GM18861 (cell line): Measurements from ENCODE around the gene GGCT.

Experiments used
- ATAC-seq: cut with Tn5 transposase; IDR thresholded peaks from one replicate; pipeline ENCODE4 v1.9.1; 2021; ENCODE audit not compliant: unreplicated experiment

GGCT gene

DNA sequence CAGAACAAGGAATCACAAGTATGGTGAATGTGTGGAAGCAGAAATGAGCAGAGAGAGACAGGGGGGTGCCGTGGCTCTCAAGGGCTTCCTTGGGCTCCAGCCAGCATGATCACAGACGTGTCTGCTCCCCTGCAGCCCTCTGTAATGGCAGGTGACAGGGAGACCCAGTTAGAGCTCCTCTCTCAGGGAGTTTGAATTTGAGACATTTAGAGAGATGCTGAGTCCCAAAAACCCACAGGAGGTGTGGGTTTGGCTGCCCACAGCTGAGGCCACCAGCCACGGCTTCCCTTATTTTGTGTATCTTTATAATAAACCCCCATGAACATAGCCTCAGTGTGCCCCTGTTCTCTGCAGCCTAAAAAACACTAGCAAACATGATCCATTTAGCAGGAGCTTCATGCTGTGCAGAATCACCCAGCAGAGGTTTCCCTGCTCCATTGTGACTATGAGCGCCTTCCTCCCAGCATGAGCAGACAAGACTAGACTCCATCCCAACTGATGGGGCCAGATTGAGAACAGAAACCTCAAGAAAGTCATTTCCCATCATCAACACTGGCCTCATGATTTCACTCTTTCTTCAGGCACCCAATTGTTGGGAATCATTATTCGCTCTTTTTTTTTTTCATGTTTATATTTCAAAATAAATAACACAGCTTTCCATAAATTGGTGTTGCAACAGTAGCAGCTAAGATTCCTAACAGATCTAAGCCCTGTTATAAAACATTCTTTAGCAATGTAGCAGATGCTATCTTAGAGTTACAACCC lies 39.4 kb downstream of the GGCT start:
- ATAC-seq: no peak

DNA sequence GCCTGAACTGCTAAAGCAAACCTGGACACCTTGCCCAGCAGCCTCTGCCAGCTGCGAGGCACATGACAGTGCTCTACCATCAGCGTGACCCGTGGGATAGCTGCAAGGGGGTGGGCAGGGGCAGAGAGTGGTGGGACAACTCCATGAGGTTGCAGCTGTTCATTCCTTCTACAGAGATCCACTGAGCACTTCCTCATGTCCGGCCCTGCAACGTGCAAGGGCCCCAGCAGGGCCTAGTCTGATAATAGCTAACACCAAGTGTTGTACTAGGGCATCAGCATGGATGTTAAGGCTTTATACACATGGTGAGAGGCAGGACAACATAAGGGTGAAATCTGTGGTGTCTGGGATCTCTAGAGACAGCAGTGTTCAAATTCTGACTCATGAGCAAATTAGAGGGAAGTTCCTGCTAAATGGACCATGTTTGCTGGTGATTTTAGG lies 40.4 kb downstream of the GGCT start:
- peak; percentile 50 for ATAC-seq

DNA sequence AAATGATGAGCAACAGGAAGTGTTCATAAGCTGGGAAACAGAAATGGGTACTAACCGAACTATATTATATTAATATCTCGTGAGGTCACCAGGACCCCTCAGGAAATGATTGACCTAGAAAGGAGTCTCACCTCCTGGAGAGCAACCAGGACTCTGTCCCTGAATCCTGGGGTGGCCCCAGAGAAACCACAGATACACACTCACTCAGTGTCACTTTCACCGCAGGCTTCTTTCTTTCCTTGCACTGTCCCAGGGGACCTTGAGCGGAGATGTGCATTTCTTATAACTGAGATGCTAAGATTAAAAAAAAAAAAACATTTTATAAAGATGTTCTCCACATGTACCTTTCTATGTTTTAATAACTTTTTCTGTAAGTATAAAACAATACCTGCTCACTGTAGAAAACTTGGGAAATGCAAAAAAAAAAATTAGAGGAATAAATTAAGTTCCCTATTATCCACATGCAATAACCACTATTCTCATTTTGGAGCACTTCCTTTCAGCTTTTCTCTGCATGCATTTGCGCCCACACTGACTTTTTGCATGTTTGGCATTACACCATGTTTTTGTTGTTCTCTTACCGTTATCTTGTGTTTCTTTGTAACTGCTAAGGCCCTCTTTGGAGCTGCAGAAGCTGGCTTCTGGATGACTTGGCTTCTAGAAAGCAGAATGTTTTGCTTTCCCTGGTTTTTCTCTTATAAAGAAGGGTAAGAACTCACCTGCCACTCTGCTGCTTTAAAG lies 41.1 kb downstream of the GGCT start:
- ATAC-seq: peak; percentile 64

DNA sequence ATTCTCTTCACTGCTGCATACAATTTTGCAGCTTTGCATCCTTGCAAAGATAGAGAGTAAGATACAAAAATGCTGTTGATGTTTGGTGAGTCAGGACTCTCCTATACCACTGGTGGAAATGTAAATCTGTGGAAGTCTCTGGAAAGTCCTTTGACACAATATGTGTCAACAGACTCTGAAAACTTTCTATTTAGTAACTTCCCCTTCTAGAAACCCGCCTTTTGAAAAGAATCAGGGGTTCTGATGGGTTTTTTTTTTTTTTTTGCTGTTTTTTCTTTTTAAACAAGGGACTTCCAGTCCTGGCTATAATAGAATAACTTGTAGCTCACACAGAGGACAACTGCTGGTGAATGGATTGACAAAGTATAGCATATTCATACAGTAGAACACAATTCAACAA lies 42.5 kb downstream of the GGCT start:
- no peak for ATAC-seq

DNA sequence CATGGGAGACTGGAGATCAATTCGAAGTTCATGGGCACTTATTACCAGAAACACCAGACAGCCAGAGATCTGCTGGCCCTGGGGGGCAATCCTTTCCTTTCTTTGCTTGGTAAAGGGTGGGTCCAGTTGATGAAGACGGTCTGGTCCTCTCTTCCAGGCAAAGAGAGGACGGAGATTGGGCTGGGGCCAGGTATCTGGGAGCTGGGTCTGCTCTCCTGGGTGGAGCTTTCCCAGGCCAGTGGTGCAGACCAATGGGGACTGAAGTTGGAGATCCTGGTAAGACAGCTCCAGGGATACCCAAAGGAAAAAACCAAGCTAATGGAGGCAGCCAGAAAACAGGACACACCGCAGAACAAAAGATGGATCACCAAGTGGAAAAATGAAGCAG lies 44.4 kb downstream of the GGCT start:
- no peak for ATAC-seq

DNA sequence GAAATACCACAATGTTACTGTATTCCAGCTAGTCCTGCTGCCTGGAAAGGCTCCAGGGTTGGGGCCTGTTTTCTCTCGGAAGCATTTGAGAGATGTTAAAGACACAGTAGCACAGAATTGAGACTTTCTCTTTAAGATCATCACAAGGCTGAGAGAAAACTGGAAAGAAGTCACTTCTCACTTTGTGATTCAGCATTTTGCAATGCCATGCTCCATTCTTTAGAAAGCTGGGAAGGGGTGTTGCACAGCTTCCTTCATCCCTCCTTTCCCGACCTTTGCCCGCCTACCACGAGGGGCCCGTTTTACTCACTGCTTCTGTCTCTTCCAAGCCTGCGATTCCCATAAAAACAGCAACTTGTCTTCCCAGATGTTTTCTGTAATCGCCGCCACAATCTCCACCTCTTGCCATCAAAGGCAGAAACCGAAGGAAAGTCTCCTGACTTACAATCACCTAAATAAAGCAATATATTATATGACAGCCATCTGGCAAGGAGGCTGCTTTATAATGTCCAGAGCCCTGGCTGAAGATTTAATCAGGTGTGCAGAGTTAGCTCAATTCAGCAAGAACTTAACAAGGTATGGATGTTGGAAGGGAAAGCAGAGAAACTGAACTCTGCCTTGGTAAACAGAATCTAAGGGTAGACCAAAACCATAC lies 44.9 kb downstream of the GGCT start:
- ATAC-seq: no peak

DNA sequence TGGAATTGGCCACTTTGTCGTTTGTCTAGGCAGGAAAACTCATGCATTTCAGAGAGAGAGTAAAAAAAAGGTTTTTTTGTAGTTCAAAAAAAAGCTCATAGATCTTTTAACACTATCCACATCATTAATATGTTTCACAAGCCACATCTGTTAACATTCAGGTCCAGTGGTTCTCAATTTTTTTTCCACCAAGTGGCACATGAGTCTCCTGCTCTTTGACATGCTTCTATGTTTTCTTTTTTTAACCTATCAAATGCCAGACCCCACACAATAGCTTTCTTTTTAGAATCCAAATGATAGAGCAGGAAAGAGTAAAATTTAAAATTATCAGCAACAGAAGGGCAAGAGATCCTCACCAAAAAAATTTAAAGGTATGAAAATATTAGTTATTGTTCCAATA lies 46.3 kb downstream of the GGCT start:
- no peak for ATAC-seq

DNA sequence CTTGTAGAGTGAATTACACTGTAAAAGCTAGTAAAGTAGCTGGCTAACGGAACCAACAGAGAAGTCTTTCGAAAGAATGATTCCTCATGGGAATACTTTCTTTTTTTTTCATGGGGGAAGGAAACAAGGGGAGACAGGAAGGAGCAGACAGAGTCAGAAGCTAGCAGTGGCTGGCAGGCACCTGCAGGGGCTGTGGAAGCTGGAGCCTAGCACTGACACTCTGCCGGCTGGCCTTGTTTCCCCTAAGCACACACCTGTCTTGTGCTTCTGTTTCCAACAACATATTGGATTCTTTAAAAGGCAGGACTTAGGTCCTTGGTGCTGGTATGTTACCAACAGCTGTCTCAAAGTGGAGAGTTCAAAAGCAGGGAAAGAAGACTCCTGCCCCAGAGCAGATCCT lies 50.7 kb downstream of the GGCT start:
- ATAC-seq: no peak

DNA sequence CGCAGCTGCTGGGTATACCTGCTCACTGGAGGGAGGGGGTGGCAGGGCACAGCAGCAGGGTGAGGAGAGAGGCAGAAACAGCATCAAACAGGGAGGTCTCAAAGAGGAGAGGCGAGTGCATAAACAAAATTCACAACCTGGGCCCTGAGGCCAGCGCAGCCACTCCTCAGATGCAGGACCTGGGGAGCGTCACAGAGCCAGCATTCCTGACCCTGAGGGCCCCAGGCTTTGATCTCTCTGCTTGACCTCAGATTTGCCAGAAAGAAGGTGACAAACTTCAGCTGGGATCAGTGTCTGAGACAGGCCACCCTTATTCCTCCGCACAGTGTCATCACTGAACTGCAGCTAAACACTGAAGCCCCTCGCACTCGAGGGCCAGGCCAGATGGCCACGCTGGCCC lies 51.6 kb downstream of the GGCT start:
- no peak for ATAC-seq

DNA sequence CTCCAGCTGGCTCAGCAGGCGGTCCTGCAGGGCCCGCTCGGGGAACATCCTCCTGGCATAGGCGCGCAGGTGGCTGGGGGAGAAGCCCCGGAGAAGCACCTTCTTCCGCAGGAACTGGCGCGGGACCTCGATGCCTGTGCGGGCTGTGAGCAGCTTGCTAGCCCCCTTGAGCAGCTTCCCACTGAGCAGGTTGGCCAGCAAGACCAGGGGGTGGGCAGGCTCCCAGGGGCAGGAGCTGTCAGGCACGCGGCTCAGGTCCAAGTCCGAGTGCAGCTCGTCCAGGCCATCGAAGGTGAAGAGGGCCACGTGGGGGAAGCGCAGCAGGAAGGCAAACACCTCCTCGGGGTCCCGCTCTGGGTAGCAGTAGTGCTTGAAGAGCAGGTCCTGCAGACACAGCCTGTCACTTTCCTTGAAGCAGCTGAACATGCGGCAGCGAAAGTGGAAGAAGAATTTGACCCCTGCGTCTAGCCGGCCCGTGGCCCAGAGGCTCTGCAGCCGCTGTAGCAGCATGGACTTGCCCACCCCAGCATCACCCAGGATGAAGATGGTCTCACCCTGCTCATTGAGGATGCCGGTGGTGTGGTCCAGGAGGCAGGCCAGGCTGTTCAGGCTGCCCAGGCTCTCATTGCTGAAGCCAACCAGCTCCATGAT lies 52.2 kb downstream of the GGCT start:
- no peak for ATAC-seq

DNA sequence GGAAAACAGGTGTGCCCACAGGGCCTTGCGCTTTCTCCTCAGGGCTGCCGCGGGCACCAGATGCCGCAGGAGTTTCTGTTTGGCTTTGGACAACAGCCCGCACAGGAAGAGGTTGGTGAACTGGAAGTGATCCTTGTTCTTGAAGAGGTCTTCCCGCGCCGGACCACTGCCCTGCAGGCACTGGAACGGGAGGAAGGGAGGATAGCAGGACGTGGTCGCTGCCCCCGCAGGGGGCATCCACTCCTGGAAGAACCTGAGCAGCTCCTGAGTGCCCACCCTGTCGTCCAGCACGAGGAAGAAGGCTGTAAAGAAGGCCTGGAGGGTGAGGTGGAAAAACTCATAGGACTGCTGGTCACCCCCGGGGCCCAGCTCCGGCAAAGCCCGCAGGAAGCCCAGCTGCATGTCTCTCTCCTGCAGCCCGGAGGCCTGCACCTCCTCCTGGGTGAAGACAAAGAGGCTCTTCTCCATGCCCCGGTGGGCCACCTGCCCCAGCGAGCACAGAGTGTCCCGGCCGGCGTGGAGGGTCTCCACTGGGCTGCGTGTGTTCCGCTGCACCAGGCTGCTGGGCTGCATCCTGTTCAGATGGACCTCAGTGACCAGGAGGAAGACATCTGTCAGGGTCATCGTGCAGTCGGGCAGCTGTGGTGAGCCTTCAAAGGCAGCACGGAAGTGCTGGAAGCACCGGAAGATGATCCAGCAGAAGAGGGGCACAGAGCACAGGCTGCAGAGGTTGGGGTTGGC lies 52.9 kb downstream of the GGCT start:
- no peak for ATAC-seq

DNA sequence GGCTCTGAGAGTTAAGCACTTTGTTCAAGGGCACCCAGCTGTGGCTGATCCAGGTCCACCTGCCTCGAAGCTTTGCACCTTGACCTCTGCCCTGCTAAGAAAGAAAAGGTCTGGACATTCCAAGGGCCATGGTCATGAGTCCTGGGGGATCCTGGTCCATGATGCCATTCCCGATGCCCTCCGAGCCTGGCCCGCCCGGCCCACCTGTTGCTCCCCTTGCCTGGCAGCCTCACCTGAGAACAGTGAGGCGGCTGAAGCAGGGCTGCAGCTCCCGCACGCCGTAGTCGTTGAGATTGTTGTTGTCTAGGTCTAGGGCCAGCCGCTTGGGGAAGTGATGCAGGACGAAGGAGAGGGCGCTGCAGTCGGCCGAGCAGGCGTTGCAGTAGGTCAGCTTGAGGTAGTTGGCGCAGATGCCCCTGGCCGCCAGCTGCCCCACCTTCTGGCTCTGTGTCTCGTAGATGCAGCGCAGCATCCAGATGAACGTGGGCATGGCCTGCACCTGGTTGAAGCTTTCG lies 53.6 kb downstream of the GGCT start:
- ATAC-seq: no peak

DNA sequence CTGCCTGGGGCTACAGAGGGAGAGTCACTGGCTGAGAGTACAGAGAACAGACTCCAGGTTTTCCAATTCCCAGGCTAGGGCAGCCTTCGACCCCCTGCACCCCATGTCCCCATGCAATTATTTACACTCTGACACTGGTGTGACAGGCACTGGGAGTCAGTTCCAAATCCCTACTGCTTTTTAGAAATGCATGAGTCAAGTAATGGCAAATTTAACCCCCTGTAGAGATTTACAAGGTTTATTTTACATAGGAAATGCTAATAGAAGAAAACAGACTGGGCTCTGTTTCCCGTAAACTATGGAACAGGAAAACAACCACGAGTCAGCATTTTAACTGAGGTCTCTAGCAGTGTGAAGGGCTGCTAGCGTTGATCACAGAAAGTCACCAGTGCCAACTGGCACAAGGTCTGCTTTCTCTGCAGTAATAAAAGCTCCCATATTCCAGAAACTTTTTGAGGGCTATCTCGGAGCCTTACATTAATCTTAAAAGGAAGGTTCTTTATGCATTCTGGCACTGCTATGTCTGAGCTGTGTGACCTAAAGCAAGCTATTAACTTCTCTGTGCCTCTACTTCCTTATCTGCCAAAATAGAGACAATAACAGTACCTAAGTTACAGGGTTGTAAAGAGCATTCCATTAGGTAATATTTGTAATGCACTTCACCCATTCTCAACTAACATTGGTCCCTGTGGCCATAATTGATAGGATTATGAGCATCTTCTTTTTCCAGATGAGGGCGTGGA lies 54.2 kb downstream of the GGCT start:
- no peak for ATAC-seq

DNA sequence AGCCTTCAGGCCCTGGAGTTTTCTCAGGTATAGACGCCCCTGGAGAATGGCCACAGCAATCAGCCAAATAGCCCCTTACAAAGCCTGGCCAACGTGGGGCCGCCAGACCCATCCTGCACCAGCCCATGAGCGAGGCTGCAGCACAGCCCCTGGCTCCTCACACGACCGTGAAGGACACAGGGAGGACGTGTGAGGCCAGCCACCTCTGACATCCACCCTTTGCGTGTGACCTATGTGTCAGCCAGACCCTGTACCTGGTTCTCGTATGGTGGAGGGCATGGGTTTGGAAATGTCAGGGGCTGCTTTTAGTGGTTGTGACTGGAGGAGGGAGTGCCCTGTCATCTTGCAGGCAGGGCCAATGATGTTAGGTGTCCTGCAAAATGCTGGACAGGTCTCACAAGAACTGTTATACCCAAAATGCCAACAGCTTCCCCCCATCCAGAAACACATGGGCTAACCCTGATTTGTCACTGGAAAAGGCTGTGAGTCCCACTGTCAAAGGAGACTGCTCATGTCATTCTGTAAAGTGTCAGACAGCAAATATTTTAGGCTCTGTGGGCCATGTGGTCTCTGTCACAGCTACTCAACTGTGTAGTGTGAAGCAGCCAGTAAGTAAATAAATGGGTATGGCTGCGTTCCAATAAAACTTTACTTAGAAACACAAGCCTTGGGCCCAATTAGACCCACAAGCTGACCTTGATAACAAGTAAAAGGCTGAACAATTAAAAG lies 56.0 kb downstream of the GGCT start:
- no peak for ATAC-seq

DNA sequence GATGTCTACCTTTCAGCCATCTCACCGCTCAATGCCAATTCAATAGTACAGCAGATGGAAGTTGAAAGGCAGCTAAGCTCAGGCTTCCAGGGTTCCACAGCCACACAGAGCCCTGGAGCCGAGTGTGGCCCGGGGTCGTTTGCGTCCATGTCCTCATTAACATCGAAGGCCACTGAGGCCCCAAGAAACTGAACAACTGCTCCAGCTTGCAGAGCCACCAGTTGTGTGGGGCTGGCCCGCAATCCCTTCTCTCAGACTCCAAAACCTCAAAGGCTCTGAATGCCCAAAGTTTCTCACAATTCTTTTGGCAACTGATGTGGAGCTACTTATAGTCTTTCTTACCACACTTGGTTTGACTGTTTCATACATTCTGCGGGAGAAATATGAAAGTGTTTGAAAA lies 57.2 kb downstream of the GGCT start:
- ATAC-seq: no peak
